Measurements from ENCODE around the gene ESRRB. TPM values are rescaled to one million over a fixed set of nuclear protein-coding genes. Genes with fewer than 3 reads are reported as not detected.

The ESRRB gene
- total RNA-seq, 1 donor from 2014 or later = 0.16 TPM

DNA sequence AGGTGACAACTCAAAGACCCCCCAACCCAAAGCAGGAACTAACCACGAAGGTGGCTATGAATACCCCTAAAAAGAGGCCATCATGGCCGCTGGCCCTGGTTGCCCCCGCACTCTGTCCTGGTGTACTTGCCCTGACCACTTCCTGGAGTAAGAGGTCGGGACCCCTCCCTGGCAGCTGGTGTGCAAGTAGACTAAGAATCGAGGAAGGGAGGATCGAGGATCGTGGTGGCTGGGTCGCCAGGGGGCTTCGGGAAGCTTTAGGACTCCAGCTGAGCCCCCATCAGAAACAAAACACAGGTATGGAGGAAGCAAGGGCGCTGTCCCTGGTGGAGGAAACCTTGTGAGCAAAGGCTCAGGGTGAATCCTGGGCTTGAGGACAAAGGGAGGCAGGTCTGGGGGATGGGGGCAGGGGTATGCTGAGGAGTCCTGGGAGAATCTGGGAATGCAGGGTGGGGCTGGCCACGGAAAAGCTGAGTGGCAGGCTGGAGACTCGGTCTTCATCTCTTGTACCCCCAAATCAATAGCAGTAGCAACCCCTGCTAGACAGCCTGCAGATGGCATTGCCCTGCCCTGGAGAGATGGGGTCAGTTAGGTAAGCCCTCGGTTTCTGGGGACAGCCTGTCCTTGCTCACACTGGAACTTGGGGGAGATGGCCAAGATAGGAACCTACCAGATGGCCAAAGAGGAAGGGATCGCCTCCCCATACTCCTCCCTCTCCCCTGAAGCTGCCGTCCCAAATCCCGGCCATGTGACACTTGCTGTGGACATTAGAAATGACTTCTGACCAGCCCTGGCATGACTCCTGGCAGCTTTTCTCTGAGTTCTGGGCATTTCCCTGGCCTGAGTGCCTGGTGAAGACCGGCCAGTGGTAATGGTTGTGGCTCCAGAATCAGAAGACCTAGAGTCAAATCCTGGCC is 45.3 kb upstream of the ESRRB start:
- TF ChIP-seq, protein P1, sequence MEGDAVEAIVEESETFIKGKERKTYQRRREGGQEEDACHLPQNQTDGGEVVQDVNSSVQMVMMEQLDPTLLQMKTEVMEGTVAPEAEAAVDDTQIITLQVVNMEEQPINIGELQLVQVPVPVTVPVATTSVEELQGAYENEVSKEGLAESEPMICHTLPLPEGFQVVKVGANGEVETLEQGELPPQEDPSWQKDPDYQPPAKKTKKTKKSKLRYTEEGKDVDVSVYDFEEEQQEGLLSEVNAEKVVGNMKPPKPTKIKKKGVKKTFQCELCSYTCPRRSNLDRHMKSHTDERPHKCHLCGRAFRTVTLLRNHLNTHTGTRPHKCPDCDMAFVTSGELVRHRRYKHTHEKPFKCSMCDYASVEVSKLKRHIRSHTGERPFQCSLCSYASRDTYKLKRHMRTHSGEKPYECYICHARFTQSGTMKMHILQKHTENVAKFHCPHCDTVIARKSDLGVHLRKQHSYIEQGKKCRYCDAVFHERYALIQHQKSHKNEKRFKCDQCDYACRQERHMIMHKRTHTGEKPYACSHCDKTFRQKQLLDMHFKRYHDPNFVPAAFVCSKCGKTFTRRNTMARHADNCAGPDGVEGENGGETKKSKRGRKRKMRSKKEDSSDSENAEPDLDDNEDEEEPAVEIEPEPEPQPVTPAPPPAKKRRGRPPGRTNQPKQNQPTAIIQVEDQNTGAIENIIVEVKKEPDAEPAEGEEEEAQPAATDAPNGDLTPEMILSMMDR (IDR thresholded peaks at IDR 0.05; ENCODE audit: unreplicated experiment) = no peak
- no peak for DNase-seq (ENCODE audit: low spot score in 2 of 2, unreplicated experiment in 2 of 2)
- Mint-ChIP-seq H3K4me1 (no peaks in the 10 kb centered on the region), H3K27me3 (ENCODE audit: low read depth) (peaks cover 64% of the 10 kb centered on the region), H3K4me3 (no peak overlapping the region), H3K9me3 (no peaks in the 10 kb centered on the region), H3K27ac (no peak overlapping the region), H3K36me3 (no peaks in the 10 kb centered on the region)

DNA sequence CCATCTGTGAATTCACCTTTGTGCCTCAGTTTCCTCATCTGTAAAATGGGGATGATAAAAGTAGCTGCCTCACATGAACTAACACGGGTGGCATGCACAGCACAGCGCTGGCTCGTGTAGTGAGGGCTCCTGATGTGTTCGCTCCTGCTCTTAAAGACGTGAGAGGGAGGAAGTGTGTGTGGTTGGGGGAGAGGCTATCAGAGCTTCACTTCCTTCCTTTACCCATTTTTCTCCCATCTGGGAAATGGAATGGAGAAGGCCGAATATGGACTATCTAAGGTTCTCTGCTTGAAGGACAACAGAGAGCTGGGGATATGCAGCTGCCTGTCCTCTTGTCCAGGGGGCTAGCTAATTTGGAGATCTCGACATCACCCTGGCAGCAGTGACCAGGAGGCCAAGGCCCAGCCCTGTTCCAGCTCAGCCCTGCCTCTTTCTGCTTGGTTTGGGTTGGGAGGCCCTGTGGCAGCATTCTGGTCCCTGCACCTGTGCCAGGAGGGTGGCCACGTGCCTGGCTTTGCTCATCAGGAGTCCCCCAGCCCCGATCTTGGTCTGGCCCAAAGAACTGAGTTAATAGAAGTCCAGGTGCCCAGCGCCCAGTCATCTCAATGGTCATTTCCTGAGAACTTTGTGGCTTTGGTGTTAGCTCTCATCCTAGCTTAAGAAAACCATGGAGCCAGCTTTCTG is 44.5 kb upstream of the ESRRB start:
- no peak overlapping the region for H3K4me3 Mint-ChIP-seq
- H3K4me1 Mint-ChIP-seq = no peaks in the 10 kb centered on the region
- H3K36me3 Mint-ChIP-seq = no peaks in the 10 kb centered on the region
- H3K9me3 Mint-ChIP-seq = no peaks in the 10 kb centered on the region
- DNase-seq (ENCODE audit: low spot score in 2 of 2, unreplicated experiment in 2 of 2) = no peak
- TF ChIP-seq, protein P1 (IDR thresholded peaks at IDR 0.05; ENCODE audit: unreplicated experiment) = no peak
- H3K27ac Mint-ChIP-seq = no peak overlapping the region
- peaks cover 60% of the 10 kb centered on the region for H3K27me3 Mint-ChIP-seq (ENCODE audit: low read depth)

DNA sequence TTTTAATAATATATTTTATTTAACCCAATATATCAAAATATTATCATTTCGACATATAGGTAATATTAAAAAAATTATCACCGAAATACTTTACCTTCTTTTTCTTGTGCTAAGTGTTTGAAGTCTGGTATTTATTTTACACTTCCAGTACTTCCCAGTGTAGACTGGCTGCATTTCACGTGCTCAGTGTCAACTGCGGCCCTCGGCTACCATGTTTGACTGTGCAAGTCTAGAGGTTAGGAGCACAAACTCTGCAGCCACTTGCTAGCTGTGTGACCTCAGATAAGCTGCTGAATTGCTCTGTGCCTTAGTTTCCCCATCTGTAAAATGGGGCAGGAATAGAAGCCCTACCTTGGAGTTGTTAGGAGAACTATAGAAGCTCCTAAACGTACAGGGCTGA is 42.3 kb upstream of the ESRRB start:
- no peaks in the 10 kb centered on the region for H3K36me3 Mint-ChIP-seq
- no peak for DNase-seq (ENCODE audit: low spot score in 2 of 2, unreplicated experiment in 2 of 2)
- no peak overlapping the region for H3K4me3 Mint-ChIP-seq
- H3K27ac Mint-ChIP-seq = no peak overlapping the region
- TF ChIP-seq, protein P1 (IDR thresholded peaks at IDR 0.05; ENCODE audit: unreplicated experiment) = no peak
- peaks cover 47% of the 10 kb centered on the region for H3K27me3 Mint-ChIP-seq (ENCODE audit: low read depth)
- no peaks in the 10 kb centered on the region for H3K9me3 Mint-ChIP-seq
- H3K4me1 Mint-ChIP-seq = peaks cover 3% of the 10 kb centered on the region

DNA sequence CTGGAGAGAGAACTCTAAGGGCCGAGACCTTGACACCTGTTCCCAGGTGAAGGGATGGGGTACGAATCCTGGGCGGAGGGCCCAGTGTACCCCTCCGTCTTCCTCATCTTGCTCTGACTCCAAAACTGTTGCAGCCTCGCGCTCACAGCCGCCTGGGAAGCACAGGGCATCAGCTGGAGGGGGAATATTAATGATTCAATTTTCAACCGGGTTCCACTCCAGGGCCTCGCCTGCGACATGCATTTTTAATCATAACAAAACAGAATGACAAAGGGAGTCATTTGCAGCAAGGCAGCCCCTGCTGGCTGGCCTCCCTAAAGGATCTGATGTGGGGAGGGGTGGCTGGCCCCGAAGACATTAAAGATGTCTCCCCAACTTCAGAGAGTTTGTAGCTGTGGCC is 41.6 kb upstream of the ESRRB start:
- Mint-ChIP-seq H3K4me1 (peaks cover 3% of the 10 kb centered on the region), H3K36me3 (no peaks in the 10 kb centered on the region), H3K4me3 (no peak overlapping the region), H3K27ac (no peak overlapping the region), H3K27me3 (ENCODE audit: low read depth) (peaks cover 40% of the 10 kb centered on the region), H3K9me3 (no peaks in the 10 kb centered on the region)
- TF ChIP-seq, protein P1 (IDR thresholded peaks at IDR 0.05; ENCODE audit: unreplicated experiment) = no peak
- no peak for DNase-seq (ENCODE audit: low spot score in 2 of 2, unreplicated experiment in 2 of 2)

DNA sequence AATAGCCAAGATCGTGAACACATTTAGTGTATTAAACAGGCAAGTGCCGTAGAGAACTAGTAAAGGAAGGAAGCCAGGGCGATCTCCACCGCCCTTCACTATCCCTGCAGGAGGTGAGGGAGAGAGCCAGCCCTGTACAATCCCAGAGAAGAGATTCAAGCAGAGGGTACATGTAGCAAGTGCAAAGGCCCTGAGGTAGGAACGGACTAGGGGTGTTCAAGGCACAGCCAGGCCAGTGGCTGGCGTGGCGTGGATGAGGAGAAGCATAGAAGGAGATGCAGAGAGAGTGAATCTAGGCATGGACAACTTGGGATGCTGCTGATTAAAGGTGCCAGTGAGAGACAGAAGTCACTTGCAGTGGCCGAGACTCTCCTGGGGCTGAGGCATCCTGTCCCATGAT is 39.1 kb upstream of the ESRRB start:
- TF ChIP-seq, protein P1 (IDR thresholded peaks at IDR 0.05; ENCODE audit: unreplicated experiment) = no peak
- Mint-ChIP-seq H3K27ac (no peak overlapping the region), H3K4me3 (no peak overlapping the region), H3K9me3 (no peaks in the 10 kb centered on the region), H3K36me3 (no peaks in the 10 kb centered on the region), H3K4me1 (peaks cover 3% of the 10 kb centered on the region), H3K27me3 (ENCODE audit: low read depth) (peaks cover 37% of the 10 kb centered on the region)
- DNase-seq (ENCODE audit: low spot score in 2 of 2, unreplicated experiment in 2 of 2) = no peak

All from mesothelial cell of epicardium (in vitro differentiated cells).